C4-2B (cell line): Measurements from ENCODE around the gene KIT.

ENCODE experiments used
- CTCF ChIP-seq: fragments of 450-650 bp; conservative IDR thresholded peaks from 2 replicates; pipeline ENCODE4 v1.5.1; 2017; ENCODE audit warnings: mild to moderate bottlenecking
- ZFX ChIP-seq: fragments of 450-650 bp; IDR thresholded peaks from 2 replicates; pipeline ENCODE4 v1.6.1; 2017

- TF ChIP-seq CTCF (no peak), ZFX (no peak)
These were observed 43.2 kb downstream of the KIT start for GRCh38 chr4:54700986-54701385.
